ENCODE data around the gene MYH14.
A peak's percentile ranks its signal among the peaks of the same experiment; 100 is the strongest.

Gene MYH14

GRCh38 chr19:50257141-50257540 is 53.7 kb downstream of the MYH14 start:
- peaks cover 9 to 23% of the 10 kb centered on the region in 2 donors for H3K9me3 Mint-ChIP-seq
- DNase-seq = no peak
- H3K27ac Mint-ChIP-seq = no peak overlapping the region
- no peaks in the 10 kb centered on the region for H3K4me1 Mint-ChIP-seq
- no peak overlapping the region for H3K4me3 Mint-ChIP-seq
- ATAC-seq = no peak
- H3K27me3 Mint-ChIP-seq = peaks cover 20% of the 10 kb centered on the region

DNA sequence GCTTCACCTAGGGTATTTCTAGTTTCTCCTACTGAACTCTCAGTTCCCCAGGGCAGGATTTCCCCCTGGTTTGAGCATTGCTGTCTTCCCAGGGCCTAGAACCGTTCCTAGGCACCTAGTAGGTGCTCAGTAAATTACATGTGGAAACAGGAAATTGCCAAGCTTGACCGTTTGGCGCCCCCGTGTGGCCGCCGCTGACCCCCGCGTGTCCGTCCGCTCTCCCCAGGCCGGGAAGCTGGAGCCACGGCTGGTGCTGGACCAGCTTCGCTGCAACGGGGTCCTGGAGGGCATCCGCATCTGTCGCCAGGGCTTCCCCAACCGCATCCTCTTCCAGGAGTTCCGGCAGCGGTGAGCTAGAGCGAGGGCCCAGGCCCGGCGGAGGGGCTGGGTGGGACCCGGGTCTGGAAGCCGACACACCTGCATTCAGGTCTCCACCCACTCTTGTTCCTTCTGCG is 55.5 kb downstream of the MYH14 start:
- Mint-ChIP-seq H3K4me1 (no peaks in the 10 kb centered on the region), H3K27me3 (peaks cover 22% of the 10 kb centered on the region), H3K9me3 (peaks cover 6 to 15% of the 10 kb centered on the region in 2 donors), H3K4me3 (no peak overlapping the region), H3K27ac (no peak overlapping the region)
- DNase-seq = peak; percentile 10 to 26
- no peak for ATAC-seq

DNA sequence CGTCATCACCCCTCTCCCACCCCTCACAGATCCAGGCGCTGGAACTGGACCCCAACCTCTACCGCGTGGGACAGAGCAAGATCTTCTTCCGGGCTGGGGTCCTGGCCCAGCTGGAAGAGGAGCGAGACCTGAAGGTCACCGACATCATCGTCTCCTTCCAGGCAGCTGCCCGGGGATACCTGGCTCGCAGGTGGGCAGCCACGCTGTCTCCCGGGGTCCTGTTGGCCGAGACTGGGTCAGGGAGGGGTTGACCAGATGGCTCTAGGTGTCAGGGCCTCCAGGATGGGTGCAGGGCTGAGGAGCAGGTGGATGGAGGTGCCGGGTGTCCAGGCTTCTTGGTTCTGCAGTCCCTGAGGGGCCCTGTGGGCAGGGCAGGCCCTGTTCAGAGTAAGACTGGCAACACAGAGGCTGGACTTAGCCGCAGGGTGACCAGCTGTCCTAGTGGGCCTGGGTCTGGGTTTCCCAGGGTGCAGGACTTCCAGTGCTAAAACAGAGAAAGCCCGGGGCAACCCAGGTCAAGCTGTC is 58.1 kb downstream of the MYH14 start:
- DNase-seq (no peak), ATAC-seq (no peak)
- Mint-ChIP-seq H3K27me3 (peaks cover 14% of the 10 kb centered on the region), H3K4me1 (no peaks in the 10 kb centered on the region), H3K9me3 (no peaks in the 10 kb centered on the region), H3K27ac (no peak overlapping the region), H3K4me3 (no peak overlapping the region)

GRCh38 chr19:50263176-50263575 is 59.8 kb downstream of the MYH14 start:
- Mint-ChIP-seq H3K27ac (no peak overlapping the region), H3K9me3 (no peaks in the 10 kb centered on the region), H3K4me3 (no peak overlapping the region), H3K27me3 (peaks cover 30% of the 10 kb centered on the region), H3K4me1 (peaks cover 8% of the 10 kb centered on the region)
- ATAC-seq = no peak
- no peak for DNase-seq

- H3K27me3 Mint-ChIP-seq = peaks cover 38% of the 10 kb centered on the region
- H3K9me3 Mint-ChIP-seq = no peaks in the 10 kb centered on the region
- no peak for DNase-seq
- peaks cover 8% of the 10 kb centered on the region for H3K4me1 Mint-ChIP-seq
- no peak overlapping the region for H3K27ac Mint-ChIP-seq
- no peak for ATAC-seq
- H3K4me3 Mint-ChIP-seq = no peak overlapping the region
Observed at GRCh38 chr19:50264483-50265186, 61.2 kb downstream of the MYH14 start.

DNA sequence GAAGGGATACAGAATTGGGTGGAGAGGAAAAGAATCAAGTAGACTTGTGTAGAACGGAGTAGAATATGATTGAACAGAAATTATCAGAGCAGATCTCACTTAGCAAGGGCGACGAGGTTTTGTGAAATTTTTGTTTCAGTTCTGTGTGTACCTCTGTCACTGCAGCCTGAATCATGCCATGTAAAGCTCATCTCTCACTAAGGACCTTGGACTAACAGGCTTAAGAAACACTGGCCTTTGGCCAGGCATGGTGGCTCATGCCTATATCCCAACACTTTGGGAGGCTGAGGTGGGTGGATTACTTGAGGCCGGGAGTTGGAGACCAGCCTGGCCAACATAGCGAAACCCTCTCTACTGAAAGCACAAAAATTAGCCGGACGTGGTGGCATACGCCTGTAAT is 62.6 kb downstream of the MYH14 start:
- H3K4me3 Mint-ChIP-seq = no peak overlapping the region
- no peak overlapping the region for H3K27ac Mint-ChIP-seq
- no peaks in the 10 kb centered on the region for H3K9me3 Mint-ChIP-seq
- peaks cover 8% of the 10 kb centered on the region for H3K4me1 Mint-ChIP-seq
- peaks cover 42% of the 10 kb centered on the region for H3K27me3 Mint-ChIP-seq
- no peak for DNase-seq
- ATAC-seq = no peak

DNA sequence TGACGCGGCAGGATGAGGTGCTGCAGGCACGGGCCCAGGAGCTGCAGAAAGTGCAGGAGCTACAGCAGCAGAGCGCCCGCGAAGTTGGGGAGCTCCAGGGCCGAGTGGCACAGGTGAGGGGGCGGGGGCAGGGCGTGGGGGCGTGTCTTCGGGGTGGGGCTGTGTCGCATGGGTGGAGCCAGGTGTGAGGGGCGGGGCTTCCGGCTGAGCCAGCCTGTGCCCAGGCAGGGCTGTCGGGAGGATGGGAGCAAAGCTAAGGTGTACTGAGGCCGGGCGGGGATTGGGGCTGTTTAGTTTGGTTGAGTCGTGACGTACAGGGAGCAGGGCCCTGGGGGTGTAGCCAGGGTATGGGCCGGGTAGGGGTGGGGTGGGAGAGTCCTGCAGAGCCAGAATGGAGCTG is 63.5 kb downstream of the MYH14 start:
- Mint-ChIP-seq H3K27ac (no peak overlapping the region), H3K4me1 (peaks cover 8% of the 10 kb centered on the region), H3K4me3 (no peak overlapping the region), H3K27me3 (peaks cover 40% of the 10 kb centered on the region), H3K9me3 (no peaks in the 10 kb centered on the region)
- DNase-seq (peak; percentile 11 to 25), ATAC-seq (peak; percentile 68)

GRCh38 chr19:50268041-50268440 is 64.6 kb downstream of the MYH14 start:
- Mint-ChIP-seq H3K9me3 (no peaks in the 10 kb centered on the region), H3K4me3 (no peak overlapping the region), H3K27me3 (peaks cover 44% of the 10 kb centered on the region), H3K27ac (no peak overlapping the region), H3K4me1 (peaks cover 8% of the 10 kb centered on the region)
- no peak for DNase-seq
- no peak for ATAC-seq

- no peaks in the 10 kb centered on the region for H3K9me3 Mint-ChIP-seq
- H3K27me3 Mint-ChIP-seq = peaks cover 44% of the 10 kb centered on the region
- ATAC-seq (no peak), DNase-seq (no peak)
- peaks cover 8% of the 10 kb centered on the region for H3K4me1 Mint-ChIP-seq
- H3K27ac Mint-ChIP-seq = no peak overlapping the region
- H3K4me3 Mint-ChIP-seq = no peak overlapping the region
Observed at GRCh38 chr19:50268501-50268900, 65.1 kb downstream of the MYH14 start.

- peaks cover 8% of the 10 kb centered on the region for H3K4me1 Mint-ChIP-seq
- no peak for ATAC-seq
Observed at GRCh38 chr19:50269653-50270052, 66.2 kb downstream of the MYH14 start.

GRCh38 chr19:50272263-50272897 is 69.0 kb downstream of the MYH14 start:
- no peak overlapping the region for H3K4me3 Mint-ChIP-seq
- ATAC-seq = no peak
- no peaks in the 10 kb centered on the region for H3K9me3 Mint-ChIP-seq
- H3K4me1 Mint-ChIP-seq = peaks cover 7% of the 10 kb centered on the region
- no peak overlapping the region for H3K27ac Mint-ChIP-seq
- no peak for DNase-seq
- H3K27me3 Mint-ChIP-seq = peaks cover 47% of the 10 kb centered on the region

More at GRCh38 chr19:50269653-50270052, 66.2 kb downstream of the MYH14 start:
- Mint-ChIP-seq H3K27ac (no peak overlapping the region), H3K4me3 (no peak overlapping the region), H3K27me3 (peaks cover 44% of the 10 kb centered on the region), H3K9me3 (no peaks in the 10 kb centered on the region)
- no peak for DNase-seq

GRCh38 chr19:50273821-50274220 is 70.4 kb downstream of the MYH14 start:
- Mint-ChIP-seq H3K27me3 (peaks cover 37% of the 10 kb centered on the region), H3K9me3 (no peaks in the 10 kb centered on the region), H3K27ac (no peak overlapping the region), H3K4me3 (no peak overlapping the region), H3K4me1 (no peaks in the 10 kb centered on the region)
- DNase-seq = no peak
- no peak for ATAC-seq

- no peak overlapping the region for H3K27ac Mint-ChIP-seq
- H3K9me3 Mint-ChIP-seq = no peaks in the 10 kb centered on the region
- H3K27me3 Mint-ChIP-seq = peaks cover 27% of the 10 kb centered on the region
- H3K4me3 Mint-ChIP-seq = no peak overlapping the region
- DNase-seq = no peak
- no peak for ATAC-seq
- H3K4me1 Mint-ChIP-seq = no peaks in the 10 kb centered on the region
Observed at GRCh38 chr19:50275577-50276368, 72.4 kb downstream of the MYH14 start.

- peak overlapping the region in 1 of 2 donors; percentile 69 for H3K27ac Mint-ChIP-seq
- no peaks in the 10 kb centered on the region for H3K9me3 Mint-ChIP-seq
- no peak overlapping the region for H3K4me3 Mint-ChIP-seq
- H3K27me3 Mint-ChIP-seq = peaks cover 27% of the 10 kb centered on the region
- DNase-seq = no peak
- no peaks in the 10 kb centered on the region for H3K4me1 Mint-ChIP-seq
- no peak for ATAC-seq
Observed at GRCh38 chr19:50276370-50277063, 73.1 kb downstream of the MYH14 start.

GRCh38 chr19:50277966-50278580 is 74.7 kb downstream of the MYH14 start:
- peak overlapping the region in 1 of 2 donors; percentile 48 for H3K27ac Mint-ChIP-seq
- no peak overlapping the region for H3K4me3 Mint-ChIP-seq
- DNase-seq (no peak), ATAC-seq (no peak)
- no peaks in the 10 kb centered on the region for H3K9me3 Mint-ChIP-seq
- H3K4me1 Mint-ChIP-seq = no peaks in the 10 kb centered on the region
- H3K27me3 Mint-ChIP-seq = peaks cover 17% of the 10 kb centered on the region
